ENCODE measurements around the gene TBC1D7.

- TF ChIP-seq POLR2AphosphoS5 (IDR thresholded peaks at IDR 0.05; ENCODE audit: low read depth, low read length) (no peak), REST (IDR thresholded peaks at IDR 0.05; ENCODE audit: low read depth, low read length) (no peak), RAD21 (IDR thresholded peaks at IDR 0.05; ENCODE audit: low read length) (peak; percentile 78), EZH2phosphoT487 (IDR thresholded peaks at IDR 0.05; ENCODE audit: borderline replicate concordance, low read depth) (no peak), NRF1 (IDR thresholded peaks at IDR 0.05; ENCODE audit: low read depth, low read length) (no peak)
- TF ChIP-seq, protein P1, sequence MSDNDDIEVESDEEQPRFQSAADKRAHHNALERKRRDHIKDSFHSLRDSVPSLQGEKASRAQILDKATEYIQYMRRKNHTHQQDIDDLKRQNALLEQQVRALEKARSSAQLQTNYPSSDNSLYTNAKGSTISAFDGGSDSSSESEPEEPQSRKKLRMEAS (IDR thresholded peaks at IDR 0.05; ENCODE audit: low read depth) = no peak
These were observed 3.4 kb upstream of the TBC1D7 start for GRCh38 chr6:13331516-13332348.

Measured in SK-N-SH (cell line).